ENCODE data around the gene EZH2. TPM values are rescaled to one million over a fixed set of nuclear protein-coding genes. Genes with fewer than 3 reads are reported as not detected.

The EZH2 gene
- total and polyA plus RNA-seq, 7 donors, result 0.71 to 14.6 (median 1.9) TPM

DNA sequence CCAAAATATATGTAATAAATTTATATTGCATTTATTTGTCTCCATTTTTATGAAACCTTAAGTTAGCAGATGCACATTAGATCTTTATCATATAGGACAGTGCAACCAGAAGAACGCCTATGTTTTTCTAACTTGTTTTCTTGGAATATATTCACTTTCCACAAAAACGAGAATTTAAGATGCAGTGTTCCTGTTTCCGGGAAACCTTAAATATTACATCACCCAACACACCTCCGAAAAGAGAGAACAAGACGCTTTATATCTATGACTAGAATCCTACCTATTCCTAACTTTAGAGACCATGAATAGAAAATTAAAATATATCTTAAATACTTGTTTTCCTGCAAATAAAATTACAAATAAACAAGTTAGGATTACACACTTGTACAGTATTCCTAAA, 1.9 kb downstream of the EZH2 start:
- TF ChIP-seq POLR2A (IDR thresholded peaks at IDR 0.05), result no peak
- TF ChIP-seq, protein P1, sequence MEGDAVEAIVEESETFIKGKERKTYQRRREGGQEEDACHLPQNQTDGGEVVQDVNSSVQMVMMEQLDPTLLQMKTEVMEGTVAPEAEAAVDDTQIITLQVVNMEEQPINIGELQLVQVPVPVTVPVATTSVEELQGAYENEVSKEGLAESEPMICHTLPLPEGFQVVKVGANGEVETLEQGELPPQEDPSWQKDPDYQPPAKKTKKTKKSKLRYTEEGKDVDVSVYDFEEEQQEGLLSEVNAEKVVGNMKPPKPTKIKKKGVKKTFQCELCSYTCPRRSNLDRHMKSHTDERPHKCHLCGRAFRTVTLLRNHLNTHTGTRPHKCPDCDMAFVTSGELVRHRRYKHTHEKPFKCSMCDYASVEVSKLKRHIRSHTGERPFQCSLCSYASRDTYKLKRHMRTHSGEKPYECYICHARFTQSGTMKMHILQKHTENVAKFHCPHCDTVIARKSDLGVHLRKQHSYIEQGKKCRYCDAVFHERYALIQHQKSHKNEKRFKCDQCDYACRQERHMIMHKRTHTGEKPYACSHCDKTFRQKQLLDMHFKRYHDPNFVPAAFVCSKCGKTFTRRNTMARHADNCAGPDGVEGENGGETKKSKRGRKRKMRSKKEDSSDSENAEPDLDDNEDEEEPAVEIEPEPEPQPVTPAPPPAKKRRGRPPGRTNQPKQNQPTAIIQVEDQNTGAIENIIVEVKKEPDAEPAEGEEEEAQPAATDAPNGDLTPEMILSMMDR (IDR thresholded peaks at IDR 0.05), result no peak
- no peak for TF ChIP-seq POLR2AphosphoS5 (IDR thresholded peaks at IDR 0.05)
- no peak for TF ChIP-seq EP300 (IDR thresholded peaks at IDR 0.05)
- WGBS, 2 donors, result 14 to 47% methylated on average over 5 of the region's 5 CpGs
- intact Hi-C loops (cut with DNase I), result loop anchor here (5.0 to 10.0 kb wide), 6 partner anchors 80 to 377 kb away; partner anchors contain the start of genes PDIA4, ZNF398, ZNF425 and ZNF786

DNA sequence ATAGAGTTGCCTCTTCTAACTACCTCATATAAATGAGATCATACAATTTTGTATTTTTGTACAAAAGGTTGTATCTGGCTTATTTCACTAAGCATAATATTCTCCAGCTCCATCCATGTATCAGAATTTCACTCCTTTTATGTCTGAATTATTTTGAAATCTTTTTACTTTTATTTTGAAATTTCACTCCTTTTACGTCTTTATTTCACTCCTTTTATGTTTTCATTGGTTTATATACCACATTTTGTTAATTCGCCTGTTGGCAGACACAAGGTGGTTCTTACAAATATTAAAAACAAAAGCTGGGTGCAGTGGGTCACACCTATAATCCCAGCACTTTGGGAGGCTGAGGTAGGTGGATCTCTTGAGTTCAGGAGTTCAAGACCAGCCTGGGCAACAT, 5.8 kb downstream of the EZH2 start:
- Histone ChIP-seq H3K27me3 (peaks cover 0 to 30% (median 10%) of the 10 kb centered on the region in 3 donors), H3K27ac (no peak overlapping the region), H3K36me3 (no peaks in the 10 kb centered on the region), H3K9me3 (no peaks in the 10 kb centered on the region), H3K4me1 (peaks cover 0 to 6% (median 3%) of the 10 kb centered on the region in 4 donors), H3K4me3 (no peak overlapping the region)
- WGBS, 2 donors, result 86 to 93% methylated on average over 2 of the region's 2 CpGs
- TF ChIP-seq POLR2AphosphoS5 (IDR thresholded peaks at IDR 0.05), result no peak
- TF ChIP-seq EP300 (IDR thresholded peaks at IDR 0.05), result no peak
- TF ChIP-seq POLR2A (IDR thresholded peaks at IDR 0.05), result no peak
- TF ChIP-seq, protein P1 (IDR thresholded peaks at IDR 0.05), result no peak
- no peak for DNase-seq
- intact Hi-C loops (cut with DNase I), result no loop called here

More for the DNA sequence above, 1.9 kb downstream of the EZH2 start:
- peaks cover 0 to 30% (median 10%) of the 10 kb centered on the region in 3 donors for H3K27me3 ChIP-seq
- H3K36me3 ChIP-seq, result no peaks in the 10 kb centered on the region
- no peak for DNase-seq
- no peaks in the 10 kb centered on the region for H3K9me3 ChIP-seq
- no peak overlapping the region for H3K27ac ChIP-seq
- peaks cover 0 to 11% (median 7%) of the 10 kb centered on the region in 4 donors for H3K4me1 ChIP-seq
- H3K4me3 ChIP-seq, result no peak overlapping the region

DNA sequence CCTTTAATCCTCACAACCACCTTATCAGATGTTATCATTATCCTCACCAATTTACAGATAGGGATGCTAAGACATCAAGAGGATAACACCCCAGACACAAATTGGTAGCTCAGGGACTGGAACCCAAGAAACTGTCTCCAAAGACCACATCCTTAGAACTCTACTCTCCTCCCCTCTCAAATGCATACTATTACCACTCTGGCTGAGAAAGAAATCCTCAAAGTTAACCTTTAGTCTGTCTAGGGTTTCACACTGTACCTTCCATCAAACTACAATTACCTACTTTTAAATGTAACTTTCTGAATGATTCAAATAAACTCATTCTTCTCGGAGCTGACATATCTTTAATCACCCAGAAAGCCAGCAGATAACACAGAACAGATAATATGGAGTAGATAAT, 6.6 kb downstream of the EZH2 start:
- Histone ChIP-seq H3K36me3 (no peaks in the 10 kb centered on the region), H3K27ac (no peak overlapping the region), H3K4me1 (no peaks in the 10 kb centered on the region), H3K9me3 (no peaks in the 10 kb centered on the region), H3K27me3 (peaks cover 0 to 22% (median 5%) of the 10 kb centered on the region in 3 donors), H3K4me3 (no peak overlapping the region)
- DNase-seq, result no peak
- intact Hi-C loops (cut with DNase I), result no loop called here
- 79 to 84% methylated on average over 1 of the region's 1 CpG for WGBS, 2 donors
- TF ChIP-seq, protein P1 (IDR thresholded peaks at IDR 0.05), result no peak
- TF ChIP-seq POLR2A (IDR thresholded peaks at IDR 0.05), result no peak
- TF ChIP-seq POLR2AphosphoS5 (IDR thresholded peaks at IDR 0.05), result no peak

DNA sequence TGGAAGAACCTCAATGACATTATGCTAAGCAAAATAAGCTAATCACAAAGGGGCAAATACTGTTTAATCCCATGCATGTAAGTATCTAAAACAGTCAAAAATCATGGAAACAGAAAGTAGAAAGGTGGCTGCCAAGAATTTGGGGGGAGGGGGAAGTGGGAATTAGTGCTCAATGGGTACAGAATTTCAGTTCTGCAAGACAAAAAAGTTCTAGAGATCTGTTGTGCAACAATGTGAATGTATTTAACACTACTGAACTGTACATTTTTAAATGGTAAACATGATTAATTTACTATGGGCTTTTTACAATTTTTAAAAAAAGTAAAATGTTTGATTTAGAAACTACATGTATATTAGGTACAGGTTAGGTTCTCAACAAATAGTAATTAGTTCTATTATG, 11.9 kb downstream of the EZH2 start:
- Histone ChIP-seq H3K4me3 (no peak overlapping the region), H3K9me3 (peaks cover 0 to 4% (median 1%) of the 10 kb centered on the region in 4 donors), H3K27ac (no peak overlapping the region), H3K4me1 (no peaks in the 10 kb centered on the region), H3K27me3 (no peaks in the 10 kb centered on the region), H3K36me3 (no peaks in the 10 kb centered on the region)
- no peak for TF ChIP-seq POLR2A (IDR thresholded peaks at IDR 0.05)
- TF ChIP-seq POLR2AphosphoS5 (IDR thresholded peaks at IDR 0.05), result no peak
- TF ChIP-seq, protein P1 (IDR thresholded peaks at IDR 0.05), result no peak
- no peak for TF ChIP-seq EP300 (IDR thresholded peaks at IDR 0.05)
- intact Hi-C loops (cut with DNase I), result no loop called here
- no peak for DNase-seq

DNA sequence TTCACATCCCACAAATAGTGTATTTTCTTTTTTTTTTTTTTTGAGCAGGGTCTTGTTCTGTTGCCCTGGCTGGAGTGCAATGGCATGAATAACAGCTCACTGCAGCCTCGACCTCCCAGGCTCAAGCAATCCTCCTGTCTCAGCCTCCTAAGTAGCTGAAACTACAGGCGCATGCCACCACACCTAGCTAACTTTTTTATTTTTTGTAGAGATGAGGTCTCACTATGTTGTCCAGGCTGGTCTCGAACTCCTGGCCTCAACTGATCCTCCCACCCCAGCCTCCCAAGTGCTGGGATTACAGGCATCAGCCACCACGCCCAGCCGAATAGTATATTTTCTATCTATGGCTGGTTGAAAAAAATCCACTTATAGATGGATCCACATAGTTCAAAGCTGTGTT, 12.5 kb downstream of the EZH2 start:
- Histone ChIP-seq H3K27ac (no peak overlapping the region), H3K27me3 (no peaks in the 10 kb centered on the region), H3K36me3 (no peaks in the 10 kb centered on the region), H3K9me3 (peaks cover 0 to 4% (median 1%) of the 10 kb centered on the region in 4 donors), H3K4me3 (no peak overlapping the region), H3K4me1 (no peaks in the 10 kb centered on the region)
- no peak for DNase-seq
- TF ChIP-seq POLR2AphosphoS5 (IDR thresholded peaks at IDR 0.05) (no peak), EP300 (IDR thresholded peaks at IDR 0.05) (no peak), POLR2A (IDR thresholded peaks at IDR 0.05) (no peak)
- TF ChIP-seq, protein P1 (IDR thresholded peaks at IDR 0.05), result no peak
- WGBS, 2 donors, result 97% methylated on average over 5 of the region's 5 CpGs
- intact Hi-C loops (cut with DNase I), result no loop called here

Data from sigmoid colon (tissue), 7 donors.